Mononuclear cell (primary cell): ENCODE data around the gene PCNT. TPM values are rescaled to one million over a fixed set of nuclear protein-coding genes. Genes with fewer than 3 reads are reported as not detected.
"Not testable (repeated sequence)": the region's sequence is repeated elsewhere in the genome, so short reads cannot be mapped to it uniquely, and the experiment has no call there.

Experiments
- H3K27me3 ChIP-seq: 2 replicates; pipeline ENCODE4 v1.6.0; 2011; ENCODE audit warnings: low read length, control low read depth; ENCODE audit not compliant: insufficient read depth
- H3K4me1 ChIP-seq: 2 replicates; pipeline ENCODE4 v1.5.1; 2011; ENCODE audit warnings: mild to moderate bottlenecking, low read length, control low read depth; ENCODE audit not compliant: insufficient read depth
- H3K4me3 ChIP-seq: 2 replicates; pipeline ENCODE4 v1.5.1; 2011; ENCODE audit warnings: mild to moderate bottlenecking, low read length, moderate library complexity
- H3K9me3 ChIP-seq: 2 replicates; pipeline ENCODE4 v1.5.1; 2011; ENCODE audit warnings: low read depth, mild to moderate bottlenecking, control low read depth, low read length
- total RNA-seq: library from RNA; depleted of rRNA; stranded (reverse); fragments of >200 nt; gene quantifications from one replicate; pipeline ENCODE4 v1.2.3, GENCODE V29; 2012

Gene PCNT
- total RNA-seq, 1 donor, result 27.9 TPM

GRCh38 chr21:46390603-46391545 is 66.9 kb downstream of the PCNT start:
- H3K4me1 ChIP-seq, result no peaks in the 10 kb centered on the region
- no peaks in the 10 kb centered on the region for H3K9me3 ChIP-seq
- H3K4me3 ChIP-seq, result no peak overlapping the region
- H3K27me3 ChIP-seq, result no peaks in the 10 kb centered on the region

- Histone ChIP-seq H3K9me3 (no peaks in the 10 kb centered on the region), H3K27me3 (no peaks in the 10 kb centered on the region), H3K4me3 (no peak overlapping the region), H3K4me1 (no peaks in the 10 kb centered on the region)
These were observed 67.8 kb downstream of the PCNT start for GRCh38 chr21:46391773-46392172.

GRCh38 chr21:46392921-46393320 is 69.0 kb downstream of the PCNT start:
- no peaks in the 10 kb centered on the region for H3K27me3 ChIP-seq
- no peak overlapping the region for H3K4me3 ChIP-seq
- no peaks in the 10 kb centered on the region for H3K9me3 ChIP-seq
- no peaks in the 10 kb centered on the region for H3K4me1 ChIP-seq

- no peaks in the 10 kb centered on the region for H3K27me3 ChIP-seq
- no peaks in the 10 kb centered on the region for H3K4me1 ChIP-seq
- H3K4me3 ChIP-seq, result no peak overlapping the region
- H3K9me3 ChIP-seq, result no peaks in the 10 kb centered on the region
These were observed 69.5 kb downstream of the PCNT start for GRCh38 chr21:46393451-46393940.

- H3K27me3 ChIP-seq, result no peaks in the 10 kb centered on the region
- no peaks in the 10 kb centered on the region for H3K9me3 ChIP-seq
- no peaks in the 10 kb centered on the region for H3K4me1 ChIP-seq
- H3K4me3 ChIP-seq, result no peak overlapping the region
These were observed 70.1 kb downstream of the PCNT start for GRCh38 chr21:46393941-46394594.

- no peaks in the 10 kb centered on the region for H3K4me1 ChIP-seq
- H3K4me3 ChIP-seq, result no peak overlapping the region
- no peaks in the 10 kb centered on the region for H3K27me3 ChIP-seq
- no peaks in the 10 kb centered on the region for H3K9me3 ChIP-seq
These were observed 70.7 kb downstream of the PCNT start for GRCh38 chr21:46394595-46395104.

GRCh38 chr21:46397211-46397905 is 73.4 kb downstream of the PCNT start:
- Histone ChIP-seq H3K4me1 (no peaks in the 10 kb centered on the region), H3K9me3 (no peaks in the 10 kb centered on the region), H3K4me3 (no peak overlapping the region), H3K27me3 (no peaks in the 10 kb centered on the region)

- Histone ChIP-seq H3K4me1 (no peaks in the 10 kb centered on the region), H3K27me3 (no peaks in the 10 kb centered on the region), H3K4me3 (no peak overlapping the region), H3K9me3 (no peaks in the 10 kb centered on the region)
These were observed 74.0 kb downstream of the PCNT start for GRCh38 chr21:46397993-46398392.

- H3K4me3 ChIP-seq, result no peak overlapping the region
- H3K4me1 ChIP-seq, result no peaks in the 10 kb centered on the region
- no peaks in the 10 kb centered on the region for H3K27me3 ChIP-seq
- H3K9me3 ChIP-seq, result no peaks in the 10 kb centered on the region
These were observed 75.2 kb downstream of the PCNT start for GRCh38 chr21:46399129-46399528.

- Histone ChIP-seq H3K9me3 (no peaks in the 10 kb centered on the region), H3K4me3 (no peak overlapping the region), H3K4me1 (no peaks in the 10 kb centered on the region), H3K27me3 (no peaks in the 10 kb centered on the region)
These were observed 75.7 kb downstream of the PCNT start for GRCh38 chr21:46399686-46400085.

- H3K4me3 ChIP-seq, result no peak overlapping the region
- no peaks in the 10 kb centered on the region for H3K4me1 ChIP-seq
- no peaks in the 10 kb centered on the region for H3K27me3 ChIP-seq
These were observed 77.4 kb downstream of the PCNT start for GRCh38 chr21:46401186-46401910.

GRCh38 chr21:46402421-46402820 is 78.5 kb downstream of the PCNT start:
- H3K4me1 ChIP-seq, result no peaks in the 10 kb centered on the region
- H3K27me3 ChIP-seq, result no peaks in the 10 kb centered on the region
- H3K4me3 ChIP-seq, result no peak overlapping the region
- H3K9me3 ChIP-seq, result no peaks in the 10 kb centered on the region

More at GRCh38 chr21:46401186-46401910, 77.4 kb downstream of the PCNT start:
- no peaks in the 10 kb centered on the region for H3K9me3 ChIP-seq

GRCh38 chr21:46403234-46403811 is 79.4 kb downstream of the PCNT start:
- not testable (repeated sequence) for H3K27me3 ChIP-seq, H3K9me3 ChIP-seq, H3K4me1 ChIP-seq, H3K4me3 ChIP-seq

GRCh38 chr21:46404306-46404705 is 80.3 kb downstream of the PCNT start:
- Histone ChIP-seq H3K27me3 (no peaks in the 10 kb centered on the region), H3K4me1 (no peaks in the 10 kb centered on the region), H3K4me3 (no peak overlapping the region), H3K9me3 (no peaks in the 10 kb centered on the region)
